ENCODE data around the gene MAGI1.

DNA sequence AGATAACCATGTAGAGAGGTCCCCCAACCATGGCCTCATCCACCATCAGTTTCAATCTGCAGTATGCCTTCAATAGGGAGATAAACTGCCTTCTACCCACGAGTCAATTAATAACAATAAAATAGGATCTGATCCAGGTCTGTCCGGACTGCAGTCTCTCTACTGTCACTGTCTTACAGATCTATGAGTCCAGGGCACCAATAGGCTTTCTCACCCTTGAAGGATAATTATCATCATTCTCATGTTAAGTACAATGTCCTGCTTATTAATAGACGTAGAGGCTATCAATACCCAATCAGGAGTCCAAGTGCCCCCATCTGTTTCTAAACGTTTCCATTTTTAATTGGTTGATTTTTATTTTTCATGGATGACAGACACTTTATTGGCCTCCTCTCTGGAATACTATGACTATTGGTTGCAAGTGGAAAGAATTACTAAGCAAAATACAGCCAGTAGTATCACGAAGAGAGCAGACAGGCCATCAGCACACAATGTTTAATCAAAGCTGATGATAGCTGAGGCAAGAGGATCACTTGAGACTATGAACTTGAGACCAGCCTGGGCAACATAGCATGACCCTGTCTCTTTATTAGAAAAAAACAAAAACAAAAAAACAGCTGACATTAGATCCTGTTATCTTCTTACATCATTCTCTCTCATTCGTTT lies 480.7 kb downstream of the MAGI1 start:
- TF ChIP-seq, protein P1, sequence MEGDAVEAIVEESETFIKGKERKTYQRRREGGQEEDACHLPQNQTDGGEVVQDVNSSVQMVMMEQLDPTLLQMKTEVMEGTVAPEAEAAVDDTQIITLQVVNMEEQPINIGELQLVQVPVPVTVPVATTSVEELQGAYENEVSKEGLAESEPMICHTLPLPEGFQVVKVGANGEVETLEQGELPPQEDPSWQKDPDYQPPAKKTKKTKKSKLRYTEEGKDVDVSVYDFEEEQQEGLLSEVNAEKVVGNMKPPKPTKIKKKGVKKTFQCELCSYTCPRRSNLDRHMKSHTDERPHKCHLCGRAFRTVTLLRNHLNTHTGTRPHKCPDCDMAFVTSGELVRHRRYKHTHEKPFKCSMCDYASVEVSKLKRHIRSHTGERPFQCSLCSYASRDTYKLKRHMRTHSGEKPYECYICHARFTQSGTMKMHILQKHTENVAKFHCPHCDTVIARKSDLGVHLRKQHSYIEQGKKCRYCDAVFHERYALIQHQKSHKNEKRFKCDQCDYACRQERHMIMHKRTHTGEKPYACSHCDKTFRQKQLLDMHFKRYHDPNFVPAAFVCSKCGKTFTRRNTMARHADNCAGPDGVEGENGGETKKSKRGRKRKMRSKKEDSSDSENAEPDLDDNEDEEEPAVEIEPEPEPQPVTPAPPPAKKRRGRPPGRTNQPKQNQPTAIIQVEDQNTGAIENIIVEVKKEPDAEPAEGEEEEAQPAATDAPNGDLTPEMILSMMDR (IDR thresholded peaks at IDR 0.05): no peak
- TF ChIP-seq POLR2A (IDR thresholded peaks at IDR 0.05): no peak
